GM12801 (cell line): ENCODE data around the gene UNC5A.

ENCODE experiments used
- TF ChIP-seq, protein P1 (sequence below): IDR thresholded peaks from one replicate; pipeline ENCODE4 v1.5.1; 2011; ENCODE audit warnings: control low read depth; ENCODE audit not compliant: insufficient read length; ENCODE audit errors: extremely low read depth

Gene UNC5A

DNA sequence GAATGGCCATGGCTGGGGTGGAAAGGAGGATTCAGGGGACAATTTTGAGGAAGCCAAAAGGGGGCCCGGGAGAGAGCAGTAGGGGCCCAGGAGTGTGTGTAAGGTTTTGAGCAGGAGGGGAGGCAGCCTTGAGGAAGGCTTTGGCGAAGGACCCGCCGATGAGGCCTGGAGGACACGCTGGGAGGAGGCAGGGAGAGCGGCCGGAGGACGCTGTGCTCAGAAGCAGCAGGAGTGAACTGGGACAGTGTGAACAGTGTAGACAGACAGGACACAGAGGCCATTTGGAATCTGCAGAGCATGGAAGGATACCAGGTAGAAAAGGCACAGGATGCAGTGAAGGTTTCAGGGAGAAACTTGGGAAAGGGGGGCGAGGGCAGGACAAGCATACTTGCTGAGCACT is 14.9 kb downstream of the UNC5A start:
- TF ChIP-seq, protein P1, sequence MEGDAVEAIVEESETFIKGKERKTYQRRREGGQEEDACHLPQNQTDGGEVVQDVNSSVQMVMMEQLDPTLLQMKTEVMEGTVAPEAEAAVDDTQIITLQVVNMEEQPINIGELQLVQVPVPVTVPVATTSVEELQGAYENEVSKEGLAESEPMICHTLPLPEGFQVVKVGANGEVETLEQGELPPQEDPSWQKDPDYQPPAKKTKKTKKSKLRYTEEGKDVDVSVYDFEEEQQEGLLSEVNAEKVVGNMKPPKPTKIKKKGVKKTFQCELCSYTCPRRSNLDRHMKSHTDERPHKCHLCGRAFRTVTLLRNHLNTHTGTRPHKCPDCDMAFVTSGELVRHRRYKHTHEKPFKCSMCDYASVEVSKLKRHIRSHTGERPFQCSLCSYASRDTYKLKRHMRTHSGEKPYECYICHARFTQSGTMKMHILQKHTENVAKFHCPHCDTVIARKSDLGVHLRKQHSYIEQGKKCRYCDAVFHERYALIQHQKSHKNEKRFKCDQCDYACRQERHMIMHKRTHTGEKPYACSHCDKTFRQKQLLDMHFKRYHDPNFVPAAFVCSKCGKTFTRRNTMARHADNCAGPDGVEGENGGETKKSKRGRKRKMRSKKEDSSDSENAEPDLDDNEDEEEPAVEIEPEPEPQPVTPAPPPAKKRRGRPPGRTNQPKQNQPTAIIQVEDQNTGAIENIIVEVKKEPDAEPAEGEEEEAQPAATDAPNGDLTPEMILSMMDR, result no peak

DNA sequence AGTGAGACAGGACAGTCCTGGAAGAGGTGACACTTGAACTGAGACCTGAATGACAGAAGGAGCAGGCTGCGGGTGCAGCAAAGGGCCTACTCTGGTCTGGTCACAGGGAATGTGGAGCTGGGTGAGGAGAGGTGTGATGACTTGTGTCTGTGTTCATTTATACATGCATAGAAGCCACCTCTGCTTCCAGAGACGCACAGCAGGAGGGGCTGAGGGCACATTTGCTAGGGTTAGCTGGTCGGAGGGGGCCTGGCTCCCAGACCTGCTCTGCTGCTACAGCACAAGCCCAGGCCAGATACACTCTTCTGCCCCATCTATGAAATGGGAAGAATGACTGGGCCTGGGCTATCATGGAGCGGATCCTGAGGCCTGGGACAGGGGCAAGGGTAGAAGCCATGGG is 15.6 kb downstream of the UNC5A start:
- TF ChIP-seq, protein P1, result no peak

DNA sequence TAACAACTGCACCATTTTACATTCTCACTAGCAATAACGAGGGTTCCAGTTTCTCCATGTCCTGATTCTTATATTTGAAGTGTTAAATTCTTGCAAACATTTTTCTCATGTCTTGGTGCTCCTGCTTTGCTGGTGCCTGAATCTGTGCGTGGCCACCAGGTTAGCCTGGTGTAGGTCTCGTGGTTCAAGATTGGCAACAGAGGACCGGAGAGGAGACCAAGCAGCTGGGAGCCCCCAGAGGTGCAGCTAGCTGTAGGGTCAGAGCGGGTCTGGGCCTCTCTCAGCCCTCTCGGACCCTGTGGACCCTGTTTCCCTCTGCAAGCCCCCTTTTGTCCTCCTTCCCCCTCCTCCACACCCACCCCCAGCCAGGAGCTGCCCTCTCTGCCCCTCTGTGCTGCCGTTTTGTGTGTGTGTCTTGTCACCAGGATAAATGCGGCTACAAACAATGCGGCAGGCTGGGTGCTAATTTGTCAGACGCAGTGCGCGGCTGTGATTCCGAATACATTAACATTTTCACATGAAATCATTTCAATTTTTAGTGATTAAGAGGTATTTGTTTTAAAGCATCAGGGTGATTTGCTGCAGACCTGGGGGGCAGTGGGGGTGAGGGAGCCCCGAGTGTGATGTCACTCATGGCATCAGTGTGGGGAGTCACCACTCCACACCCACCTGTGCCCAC is 17.5 kb downstream of the UNC5A start:
- TF ChIP-seq, protein P1, result no peak

DNA sequence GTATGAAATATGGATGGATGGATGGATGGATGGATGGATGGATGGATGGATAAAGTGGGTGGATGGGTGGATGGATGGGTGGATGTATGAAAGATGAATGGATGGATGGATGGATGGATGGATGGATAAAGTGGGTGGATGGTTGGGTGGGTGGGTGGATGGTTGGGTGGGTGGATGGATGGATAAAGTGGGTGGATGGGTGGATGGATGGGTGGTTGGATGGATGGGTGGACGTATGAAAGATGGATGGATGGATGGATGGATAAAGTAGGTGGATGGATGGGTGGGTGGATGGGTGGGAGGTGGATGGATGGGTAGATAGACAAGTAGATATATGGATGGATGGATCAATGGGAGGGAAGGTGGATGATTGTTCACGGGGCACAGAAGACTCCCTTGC is 19.0 kb downstream of the UNC5A start:
- TF ChIP-seq, protein P1, result no peak

DNA sequence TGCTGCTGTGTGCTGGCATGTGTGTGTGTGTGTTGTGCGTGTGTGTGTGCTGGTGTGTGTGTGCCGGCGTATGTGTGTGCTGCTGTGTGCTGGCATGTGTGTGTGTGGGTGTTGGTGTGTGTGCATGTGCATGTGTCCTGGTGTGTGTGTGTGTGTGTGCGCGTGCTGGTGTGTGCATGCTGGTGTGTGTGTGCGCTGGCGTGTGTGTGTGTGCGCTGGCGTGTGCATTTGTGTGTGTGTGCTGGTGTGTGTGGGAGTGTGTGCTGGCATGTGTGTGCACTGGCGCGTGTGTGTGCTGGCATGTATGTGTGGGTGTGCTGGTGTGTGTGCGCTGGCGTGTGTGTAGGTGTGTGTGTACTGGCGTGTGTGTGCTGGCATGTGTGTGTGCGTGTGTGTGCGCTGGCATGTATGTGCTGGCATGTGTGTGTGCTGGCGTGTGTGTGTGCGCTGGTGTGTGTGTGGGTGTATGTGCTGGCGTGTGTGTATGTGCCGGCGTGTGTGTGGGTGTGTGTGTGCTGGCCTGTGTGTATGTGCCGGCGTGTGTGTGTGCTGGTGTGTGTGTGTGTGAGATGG is 20.1 kb downstream of the UNC5A start:
- TF ChIP-seq, protein P1, result no peak

DNA sequence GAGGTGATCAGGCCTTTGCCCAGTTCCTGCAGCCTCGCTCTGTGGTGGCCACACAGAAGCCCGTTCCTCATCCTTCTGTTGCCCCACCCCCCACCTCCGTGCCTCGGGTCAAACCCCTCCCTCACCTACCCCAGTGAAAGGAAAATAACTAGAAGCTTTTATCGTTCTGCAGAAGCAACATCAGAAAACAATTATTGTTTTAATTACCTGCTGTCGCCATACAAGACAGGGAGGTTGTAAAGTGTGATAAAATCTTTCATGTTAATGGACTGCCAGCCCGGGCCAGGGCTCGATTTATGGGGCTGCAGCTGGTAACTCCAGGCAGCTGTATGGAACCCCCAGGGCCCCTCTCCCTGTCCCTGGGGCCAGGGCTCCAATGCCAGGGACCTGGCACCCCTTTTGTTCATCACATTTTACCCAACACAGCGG is 20.6 kb downstream of the UNC5A start:
- TF ChIP-seq, protein P1, result no peak

DNA sequence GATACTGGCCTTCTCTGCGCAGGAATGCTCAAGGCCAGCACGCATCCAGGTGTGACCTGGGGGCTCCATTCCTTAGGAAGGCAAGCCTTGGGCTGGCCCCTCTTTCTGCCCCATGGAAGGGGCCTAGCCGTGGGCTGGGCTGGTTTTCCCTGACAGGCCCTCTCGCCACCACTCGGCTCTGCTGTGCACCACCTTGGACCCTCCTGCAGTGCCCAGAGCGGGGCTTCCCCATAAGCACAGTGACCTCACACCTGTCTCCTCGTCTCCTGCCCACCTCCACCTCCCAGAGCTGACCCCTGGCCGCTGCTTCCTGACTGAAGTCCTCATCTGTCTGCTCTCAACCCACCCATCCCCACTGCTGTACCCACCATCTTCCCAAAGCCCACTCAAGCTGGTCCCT is 21.1 kb downstream of the UNC5A start:
- TF ChIP-seq, protein P1, result no peak

DNA sequence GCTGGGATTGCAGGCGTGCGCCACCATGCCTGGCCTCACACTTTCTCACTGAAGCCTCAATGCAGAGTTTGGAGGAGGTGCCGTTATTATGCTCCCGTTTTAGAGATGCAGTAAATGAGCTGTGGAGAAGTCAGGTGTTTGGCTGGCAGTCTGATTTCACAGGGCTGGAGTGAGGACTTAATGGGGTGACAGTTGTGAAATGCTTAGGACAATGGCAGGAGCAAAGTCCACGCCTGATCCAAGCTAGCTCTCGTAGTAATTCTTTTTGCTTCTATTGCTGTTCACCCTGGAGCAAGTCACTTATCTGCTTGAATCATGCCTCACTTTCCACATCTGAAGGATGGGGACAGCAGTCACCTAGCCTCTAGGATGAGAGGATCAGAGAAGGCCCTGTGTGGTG is 21.8 kb downstream of the UNC5A start:
- TF ChIP-seq, protein P1, result no peak
